Keratinocyte (primary cell): ENCODE data around the gene TSC22D3. TPM values are rescaled to one million over a fixed set of nuclear protein-coding genes. Genes with fewer than 3 reads are reported as not detected.

Experiments used
- DNase-seq: peaks from one replicate; pipeline ENCODE4 v3.0.0-alpha.2; 2011; ENCODE audit warnings: low read depth, missing footprints, low spot score
- FAIRE-seq: peaks from 2 replicates; lab custom pipeline; 2011; peaks lifted over from hg19 to GRCh38; lab: Jason Lieb, UNC
- H2AFZ ChIP-seq: 2 replicates; pipeline ENCODE4 v1.6.0; 2012; ENCODE audit warnings: low read length, control low read depth, inconsistent platforms; ENCODE audit not compliant: control insufficient read depth
- H3K27ac ChIP-seq: 2 replicates; pipeline ENCODE4 v1.5.1; 2011; ENCODE audit warnings: low read length; ENCODE audit not compliant: control insufficient read depth, insufficient read depth
- H3K27me3 ChIP-seq: 3 replicates; pipeline ENCODE4 v1.6.0; 2011; ENCODE audit warnings: low read length; ENCODE audit not compliant: control insufficient read depth, insufficient read depth; ENCODE audit errors: extremely low read depth
- H3K36me3 ChIP-seq, 2 experiments: 2 replicates in 1 of 2; 3 replicates in 1 of 2; pipeline ENCODE4 v1.5.1; 2011; ENCODE audit warnings: low read length in 2 of 2, mild to moderate bottlenecking in 1 of 2; ENCODE audit not compliant: control insufficient read depth in 2 of 2, insufficient read depth in 2 of 2; ENCODE audit errors: extremely low read depth in 1 of 2
- H3K4me1 ChIP-seq: 3 replicates; pipeline ENCODE4 v1.5.1; 2011; ENCODE audit warnings: low read length; ENCODE audit not compliant: control insufficient read depth, insufficient read depth; ENCODE audit errors: extremely low read depth
- H3K4me2 ChIP-seq: 3 replicates; pipeline ENCODE4 v1.6.0; 2011; ENCODE audit warnings: low read depth, low read length; ENCODE audit not compliant: control insufficient read depth, insufficient read depth; ENCODE audit errors: extremely low read depth
- H3K4me3 ChIP-seq, 3 experiments: fragments of 200-600 bp in 1 of 3; sonication (generic) in 1 of 3; 2 replicates in 2 of 3; 3 replicates in 1 of 3; pipeline ENCODE4 v1.5.1; 2011 to 2016; ENCODE audit warnings: low read length in 3 of 3, mild to moderate bottlenecking in 3 of 3, control low read depth in 2 of 3, inconsistent platforms in 1 of 3, low read depth in 1 of 3, mixed read lengths in 1 of 3, mixed run types in 1 of 3, moderate library complexity in 1 of 3; ENCODE audit not compliant: control insufficient read depth in 2 of 3, insufficient read depth in 2 of 3; ENCODE audit errors: extremely low read depth in 1 of 3
- H3K79me2 ChIP-seq: 2 replicates; pipeline ENCODE4 v1.6.0; 2012; ENCODE audit warnings: low read length; ENCODE audit not compliant: control insufficient read depth, insufficient read depth
- H3K9ac ChIP-seq: 3 replicates; pipeline ENCODE4 v1.6.0; 2011; ENCODE audit warnings: low read length; ENCODE audit not compliant: control insufficient read depth, insufficient read depth; ENCODE audit errors: extremely low read depth
- H3K9me1 ChIP-seq: 3 replicates; pipeline ENCODE4 v1.6.0; 2011; ENCODE audit warnings: low read length; ENCODE audit not compliant: control insufficient read depth, insufficient read depth; ENCODE audit errors: extremely low read depth
- H3K9me3 ChIP-seq: 2 replicates; pipeline ENCODE4 v1.5.1; 2012; ENCODE audit warnings: low read depth, low read length; ENCODE audit not compliant: control insufficient read depth
- H4K20me1 ChIP-seq: 3 replicates; pipeline ENCODE4 v1.6.0; 2011; ENCODE audit warnings: low read length; ENCODE audit not compliant: control insufficient read depth, insufficient read depth; ENCODE audit errors: extremely low read depth
- CTCF ChIP-seq, 3 experiments: IDR thresholded peaks in 1 of 3; conservative IDR thresholded peaks in 1 of 3; optimal IDR thresholded peaks in 1 of 3; 2 replicates in 2 of 3; 3 replicates in 1 of 3; pipeline versions ENCODE3 to v1.5.1; 2011; ENCODE audit warnings: low read length in 3 of 3, mild to moderate bottlenecking in 3 of 3, moderate library complexity in 2 of 3, control low read depth in 1 of 3, inconsistent platforms in 1 of 3; ENCODE audit not compliant: insufficient read depth in 2 of 3; ENCODE audit errors: extremely low read depth in 1 of 3
- EZH2 ChIP-seq: IDR thresholded peaks from one replicate; pipeline ENCODE4 v1.6.1; 2012; ENCODE audit warnings: inconsistent platforms, mild to moderate bottlenecking, low read length, moderate library complexity
- dilution Hi-C: fragments of 300-500 bp; cut with MboI; formaldehyde crosslinking; loops from one replicate; pipeline ENCODE4 v1.7.0; 2020; ENCODE audit warnings: low sequenced_read_pairs; ENCODE audit not compliant: extremely low pct_ligation_motif_present
- polyA plus RNA-seq, 5 experiments: library from polyadenylated mRNA; depleted of rRNA in 3 of 5; stranded (reverse) in 3 of 5; stranded (forward) in 1 of 5; unstranded in 1 of 5; fragments of >200 nt; gene quantifications; 1 replicate in 1 of 5; 2 replicates in 3 of 5; 3 replicates in 1 of 5; pipeline versions ENCODE4 v1.2.1 to v1.2.3, GENCODE V29; 2011 to 2012; ENCODE audit warnings: missing spikeins in 2 of 5, low read depth in 1 of 5, low replicate concordance in 1 of 5

The TSC22D3 gene
- polyA plus RNA-seq, 1 donor (not counting 4 experiments of a cell fraction or from before 2014, with no cell fraction given), result 48.5 TPM

GRCh38 chrX:107676559-107677378 lies 98.8 kb downstream of the TSC22D3 start:
- no peaks in the 10 kb centered on the region for H3K9me3 ChIP-seq
- H3K36me3 ChIP-seq, result no peaks in the 10 kb centered on the region
- H3K9me1 ChIP-seq, result no peaks in the 10 kb centered on the region
- peak overlapping the region; percentile 51 to 77 (median 65) for H3K4me3 ChIP-seq
- H3K27me3 ChIP-seq, result no peaks in the 10 kb centered on the region
- H4K20me1 ChIP-seq, result no peaks in the 10 kb centered on the region
- H3K27ac ChIP-seq, result peak overlapping the region; percentile 88
- peaks cover 38% of the 10 kb centered on the region for H3K4me1 ChIP-seq
- dilution Hi-C loops, result no loop called here
- peak overlapping the region; percentile 84 for H3K4me2 ChIP-seq
- peak overlapping the region; percentile 91 for H3K9ac ChIP-seq
- H3K79me2 ChIP-seq, result no peaks in the 10 kb centered on the region
- TF ChIP-seq CTCF (optimal IDR thresholded peaks at IDR 0.05 in 1 of 3, IDR thresholded peaks at IDR 0.05 in 1 of 3, conservative IDR thresholded peaks at IDR 0.05 in 1 of 3; ENCODE audit: extremely low read depth in 1 of 3, insufficient read depth in 2 of 3, low read length in 3 of 3) (no peak), EZH2 (no peak)
- no peak overlapping the region for H2AFZ ChIP-seq
- DNase-seq (no peak), FAIRE-seq (no peak)

GRCh38 chrX:107675823-107676555 lies 99.6 kb downstream of the TSC22D3 start:
- H3K27ac ChIP-seq, result peak overlapping the region; percentile 88
- peaks cover 38% of the 10 kb centered on the region for H3K4me1 ChIP-seq
- dilution Hi-C loops, result no loop called here
- no peaks in the 10 kb centered on the region for H3K27me3 ChIP-seq
- TF ChIP-seq EZH2, result no peak
- TF ChIP-seq CTCF (optimal IDR thresholded peaks at IDR 0.05 in 1 of 3, IDR thresholded peaks at IDR 0.05 in 1 of 3, conservative IDR thresholded peaks at IDR 0.05 in 1 of 3; ENCODE audit: extremely low read depth in 1 of 3, insufficient read depth in 2 of 3, low read length in 3 of 3), result no peak
- FAIRE-seq, result no peak
- no peaks in the 10 kb centered on the region for H3K9me3 ChIP-seq
- no peak for DNase-seq
- peak overlapping the region; percentile 51 to 77 (median 65) for H3K4me3 ChIP-seq
- H3K79me2 ChIP-seq, result no peaks in the 10 kb centered on the region
- H3K9ac ChIP-seq, result peak overlapping the region; percentile 91
- H4K20me1 ChIP-seq, result no peaks in the 10 kb centered on the region
- H2AFZ ChIP-seq, result no peak overlapping the region
- H3K9me1 ChIP-seq, result no peaks in the 10 kb centered on the region
- no peaks in the 10 kb centered on the region for H3K36me3 ChIP-seq
- H3K4me2 ChIP-seq, result peak overlapping the region; percentile 84
